ENCODE results near the gene XCR1. TPM values are rescaled to one million over a fixed set of nuclear protein-coding genes. Genes with fewer than 3 reads are reported as not detected.

The XCR1 gene
- total and polyA plus RNA-seq, 2 experiments from 2014 or later: not detected

- peak; percentile 73 for DNase-seq
- Histone ChIP-seq H2AFZ (no peak overlapping the region), H3K4me3 (no peak overlapping the region), H3K9me2 (ENCODE audit: insufficient read depth) (no peaks in the 10 kb centered on the region), H3K9me3 (ENCODE audit: low read depth) (no peaks in the 10 kb centered on the region), H3K4me1 (ENCODE audit: insufficient read depth) (no peaks in the 10 kb centered on the region), H3K36me3 (ENCODE audit: low read depth) (no peaks in the 10 kb centered on the region), H3K4me2 (ENCODE audit: unreplicated experiment) (no peak overlapping the region), H4K20me1 (ENCODE audit: insufficient read depth) (no peaks in the 10 kb centered on the region), H3K9ac (no peak overlapping the region), H3K27me3 (replicated peaks; ENCODE audit: insufficient read depth) (peaks cover 3% of the 10 kb centered on the region; the same call in 1 of the 2 replicates), H3K27ac (no peak overlapping the region), H3K79me2 (ENCODE audit: insufficient read depth) (no peaks in the 10 kb centered on the region), H3F3A (ENCODE audit: insufficient read depth) (no peaks in the 10 kb centered on the region)
- in situ Hi-C loops (cut with MboI): no loop called here
- WGBS, 2 experiments (ENCODE audit: low coverage in 1 of 2, low lambda C conversion rate in 2 of 2, missing lambda C conversion rate in 2 of 2): 59 to 74% methylated on average over 2 of the region's 2 CpGs
- no peak for TF ChIP-seq EZH2 (IDR thresholded peaks at IDR 0.05; ENCODE audit: insufficient read depth, poor library complexity, severe bottlenecking)
- TF ChIP-seq EZH2phosphoT487 (IDR thresholded peaks at IDR 0.05; ENCODE audit: insufficient read depth, low read depth): no peak
These were observed 9.6 kb downstream of the XCR1 start for GRCh38 chr3:46017720-46018119.

GRCh38 chr3:46013316-46014094, 13.8 kb downstream of the XCR1 start:
- Histone ChIP-seq H3K9me2 (ENCODE audit: insufficient read depth) (no peaks in the 10 kb centered on the region), H3K27me3 (replicated peaks; ENCODE audit: insufficient read depth) (no peaks in the 10 kb centered on the region; the same call in 1 of the 2 replicates), H3K27ac (no peak overlapping the region), H3K4me1 (ENCODE audit: insufficient read depth) (no peaks in the 10 kb centered on the region), H3K36me3 (ENCODE audit: low read depth) (no peaks in the 10 kb centered on the region), H3K9me3 (ENCODE audit: low read depth) (no peaks in the 10 kb centered on the region), H4K20me1 (ENCODE audit: insufficient read depth) (no peaks in the 10 kb centered on the region), H3F3A (ENCODE audit: insufficient read depth) (no peaks in the 10 kb centered on the region), H3K4me2 (ENCODE audit: unreplicated experiment) (no peak overlapping the region), H2AFZ (no peak overlapping the region), H3K9ac (no peak overlapping the region), H3K4me3 (no peak overlapping the region), H3K79me2 (ENCODE audit: insufficient read depth) (no peaks in the 10 kb centered on the region)
- TF ChIP-seq EZH2phosphoT487 (IDR thresholded peaks at IDR 0.05; ENCODE audit: insufficient read depth, low read depth) (no peak), EZH2 (IDR thresholded peaks at IDR 0.05; ENCODE audit: insufficient read depth, poor library complexity, severe bottlenecking) (no peak)
- 63% methylated on average over 7 of the region's 7 CpGs for WGBS, 2 experiments (ENCODE audit: low coverage in 1 of 2, low lambda C conversion rate in 2 of 2, missing lambda C conversion rate in 2 of 2)
- no peak for DNase-seq
- in situ Hi-C loops (cut with MboI): no loop called here

- Histone ChIP-seq H3K79me2 (ENCODE audit: insufficient read depth) (no peaks in the 10 kb centered on the region), H3K9me3 (ENCODE audit: low read depth) (no peaks in the 10 kb centered on the region), H3K9ac (no peak overlapping the region), H3K27me3 (replicated peaks; ENCODE audit: insufficient read depth) (no peaks in the 10 kb centered on the region; the same call in 1 of the 2 replicates), H3K27ac (no peak overlapping the region), H3K9me2 (ENCODE audit: insufficient read depth) (no peaks in the 10 kb centered on the region), H2AFZ (no peak overlapping the region), H3K4me1 (ENCODE audit: insufficient read depth) (peaks cover 3% of the 10 kb centered on the region; the same call in 1 of the 2 replicates), H3F3A (ENCODE audit: insufficient read depth) (peaks cover 7% of the 10 kb centered on the region), H3K4me3 (no peak overlapping the region), H4K20me1 (ENCODE audit: insufficient read depth) (no peaks in the 10 kb centered on the region), H3K4me2 (ENCODE audit: unreplicated experiment) (no peak overlapping the region), H3K36me3 (ENCODE audit: low read depth) (no peaks in the 10 kb centered on the region)
- 85 to 86% methylated on average over 4 of the region's 4 CpGs for WGBS, 2 experiments (ENCODE audit: low coverage in 1 of 2, low lambda C conversion rate in 2 of 2, missing lambda C conversion rate in 2 of 2)
- in situ Hi-C loops (cut with MboI): no loop called here
- DNase-seq: no peak
- TF ChIP-seq EZH2phosphoT487 (IDR thresholded peaks at IDR 0.05; ENCODE audit: insufficient read depth, low read depth) (no peak), EZH2 (IDR thresholded peaks at IDR 0.05; ENCODE audit: insufficient read depth, poor library complexity, severe bottlenecking) (no peak)
These were observed 15.0 kb downstream of the XCR1 start for GRCh38 chr3:46012246-46012645.

GRCh38 chr3:46010519-46011113, 16.7 kb downstream of the XCR1 start:
- in situ Hi-C loops (cut with MboI): no loop called here
- no peaks in the 10 kb centered on the region for H3K9me3 ChIP-seq (ENCODE audit: low read depth)
- no peak for TF ChIP-seq EZH2 (IDR thresholded peaks at IDR 0.05; ENCODE audit: insufficient read depth, poor library complexity, severe bottlenecking)
- TF ChIP-seq EZH2phosphoT487 (IDR thresholded peaks at IDR 0.05; ENCODE audit: insufficient read depth, low read depth): no peak
- no peaks in the 10 kb centered on the region for H4K20me1 ChIP-seq (ENCODE audit: insufficient read depth)
- peaks cover 21% of the 10 kb centered on the region for H3F3A ChIP-seq (ENCODE audit: insufficient read depth)
- DNase-seq: no peak
- no peak overlapping the region for H3K9ac ChIP-seq
- H3K9me2 ChIP-seq (ENCODE audit: insufficient read depth): no peaks in the 10 kb centered on the region
- no peaks in the 10 kb centered on the region for H3K36me3 ChIP-seq (ENCODE audit: low read depth)
- H3K4me2 ChIP-seq (ENCODE audit: unreplicated experiment): no peak overlapping the region
- H2AFZ ChIP-seq: no peak overlapping the region
- WGBS, 2 experiments (ENCODE audit: low coverage in 1 of 2, low lambda C conversion rate in 2 of 2, missing lambda C conversion rate in 2 of 2): 83 to 90% methylated on average over 2 of the region's 2 CpGs
- no peak overlapping the region for H3K27ac ChIP-seq
- H3K79me2 ChIP-seq (ENCODE audit: insufficient read depth): no peaks in the 10 kb centered on the region
- H3K4me1 ChIP-seq (ENCODE audit: insufficient read depth): peaks cover 17% of the 10 kb centered on the region
- no peak overlapping the region for H3K4me3 ChIP-seq
- no peaks in the 10 kb centered on the region; the same call in 1 of the 2 replicates for H3K27me3 ChIP-seq (replicated peaks; ENCODE audit: insufficient read depth)

All from GM23248 (cell line).